ENCODE measurements around the gene RGS10.

- TF ChIP-seq, protein P1, sequence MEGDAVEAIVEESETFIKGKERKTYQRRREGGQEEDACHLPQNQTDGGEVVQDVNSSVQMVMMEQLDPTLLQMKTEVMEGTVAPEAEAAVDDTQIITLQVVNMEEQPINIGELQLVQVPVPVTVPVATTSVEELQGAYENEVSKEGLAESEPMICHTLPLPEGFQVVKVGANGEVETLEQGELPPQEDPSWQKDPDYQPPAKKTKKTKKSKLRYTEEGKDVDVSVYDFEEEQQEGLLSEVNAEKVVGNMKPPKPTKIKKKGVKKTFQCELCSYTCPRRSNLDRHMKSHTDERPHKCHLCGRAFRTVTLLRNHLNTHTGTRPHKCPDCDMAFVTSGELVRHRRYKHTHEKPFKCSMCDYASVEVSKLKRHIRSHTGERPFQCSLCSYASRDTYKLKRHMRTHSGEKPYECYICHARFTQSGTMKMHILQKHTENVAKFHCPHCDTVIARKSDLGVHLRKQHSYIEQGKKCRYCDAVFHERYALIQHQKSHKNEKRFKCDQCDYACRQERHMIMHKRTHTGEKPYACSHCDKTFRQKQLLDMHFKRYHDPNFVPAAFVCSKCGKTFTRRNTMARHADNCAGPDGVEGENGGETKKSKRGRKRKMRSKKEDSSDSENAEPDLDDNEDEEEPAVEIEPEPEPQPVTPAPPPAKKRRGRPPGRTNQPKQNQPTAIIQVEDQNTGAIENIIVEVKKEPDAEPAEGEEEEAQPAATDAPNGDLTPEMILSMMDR (conservative IDR thresholded peaks at IDR 0.05; ENCODE audit: low read depth, low read length) = no peak
- no peak for TF ChIP-seq EZH2 (IDR thresholded peaks at IDR 0.05; ENCODE audit: borderline replicate concordance, low read depth, low read length, poor library complexity, severe bottlenecking)
Observed at GRCh38 chr10:119555178-119555784, 12.8 kb upstream of the RGS10 start.
